HEK293T (cell line): ENCODE data around the gene SNX32.

Experiments used
- BHLHE40 ChIP-seq: fragments of 450-650 bp; IDR thresholded peaks from 2 replicates; pipeline ENCODE4 v1.6.1; 2016; ENCODE audit warnings: mild to moderate bottlenecking, moderate library complexity, borderline replicate concordance
- CTBP1 ChIP-seq: fragments of 450-650 bp; IDR thresholded peaks from 2 replicates; pipeline ENCODE4 v1.6.1; 2016; ENCODE audit warnings: borderline replicate concordance
- ELF4 ChIP-seq: fragments of 450-650 bp; IDR thresholded peaks from 2 replicates; pipeline ENCODE4 v1.6.1; 2017; ENCODE audit warnings: antibody characterized with exemption
- FOXA1 ChIP-seq: fragments of 450-650 bp; IDR thresholded peaks from 2 replicates; pipeline ENCODE4 v1.6.1; 2016; ENCODE audit warnings: mild to moderate bottlenecking

DNA sequence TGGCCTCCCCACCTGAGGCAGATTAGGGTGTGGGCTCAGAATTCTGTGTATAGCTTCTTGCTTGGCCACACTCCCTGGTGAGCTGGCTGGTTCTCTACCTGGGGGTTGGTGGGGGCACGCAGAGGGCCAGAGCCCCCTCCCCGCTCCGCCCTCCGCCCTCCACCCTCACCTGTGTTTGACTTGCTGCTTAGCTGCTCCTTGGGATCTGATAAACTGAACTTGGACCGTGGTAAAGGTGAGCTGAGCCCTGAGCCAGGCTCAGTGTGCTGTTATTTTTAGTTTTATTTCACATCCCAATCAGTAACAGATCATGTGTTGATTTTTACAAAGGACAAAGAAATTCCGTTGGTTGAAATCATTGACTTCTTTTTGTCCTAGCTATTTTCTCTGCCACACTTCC is 44.9 kb upstream of the SNX32 start:
- TF ChIP-seq CTBP1 (no peak), BHLHE40 (no peak), ELF4 (no peak), FOXA1 (no peak)
